ENCODE measurements around the gene ABCB11. TPM values are rescaled to one million over a fixed set of nuclear protein-coding genes. Genes with fewer than 3 reads are reported as not detected.
"Not testable (repeated sequence)": the region's sequence is repeated elsewhere in the genome, so short reads cannot be mapped to it uniquely, and the experiment has no call there.

ABCB11 gene
- total and polyA plus RNA-seq, 2 donors (not counting 1 experiment from before 2014, with no cell fraction given) = not detected

GRCh38 chr2:168935810-168936581 lies 95.1 kb downstream of the ABCB11 start:
- no peak overlapping the region for H3K4me2 ChIP-seq (replicated peaks; ENCODE audit: low read depth, low read length, poor library complexity, severe bottlenecking)
- H3K4me1 Mint-ChIP-seq = no peaks in the 10 kb centered on the region
- H3K4me3 ChIP-seq (ENCODE audit: control extremely low read depth in 1 of 5, extremely low read depth in 1 of 5, insufficient read depth in 1 of 5, low read depth in 2 of 5, low read length in 4 of 5) = no peak overlapping the region
- no peak for TF ChIP-seq CTCF (IDR thresholded peaks at IDR 0.05)
- no peak for TF ChIP-seq EZH2 (IDR thresholded peaks at IDR 0.05; ENCODE audit: borderline replicate concordance, insufficient read depth, low read depth, low read length, poor library complexity, severe bottlenecking)
- no peak overlapping the region for H3K9ac ChIP-seq (ENCODE audit: low read length)
- ChIA-PET CTCF (interaction anchor here (1.1 kb wide), 1 partner anchor 13 kb away, joined by 3 read pairs; no protein-coding TSS in a partner anchor), POLR2A (no interaction called here)
- ATAC-seq (ENCODE audit: low read depth) (no peak), DNase-seq (no peak)
- H3K79me2 ChIP-seq (ENCODE audit: control insufficient read depth, insufficient read depth, low read length) = no peaks in the 10 kb centered on the region
- no peaks in the 10 kb centered on the region for H3K9me3 ChIP-seq (ENCODE audit: control extremely low read depth in 1 of 3, control insufficient read depth in 2 of 3, insufficient read depth in 1 of 3, low read length in 2 of 3)
- H3K27ac ChIP-seq (ENCODE audit: low read length in 2 of 2) = no peak overlapping the region
- no peaks in the 10 kb centered on the region for H3K36me3 ChIP-seq (replicated peaks in 1 of 2; ENCODE audit: control extremely low read depth in 1 of 2, control insufficient read depth in 1 of 2, extremely low read depth in 1 of 2, insufficient read depth in 2 of 2, low read length in 1 of 2)
- no peak overlapping the region for H3K4me3 Mint-ChIP-seq
- H3K9me3 Mint-ChIP-seq (ENCODE audit: insufficient read depth) = peaks cover 2% of the 10 kb centered on the region
- H3K27me3 ChIP-seq (replicated peaks in 1 of 4; ENCODE audit: control extremely low read depth in 1 of 4, control insufficient read depth in 3 of 4, insufficient read depth in 4 of 4, low read length in 3 of 4) = no peaks in the 10 kb centered on the region
- intact Hi-C loops (cut with micrococcal nuclease) = no loop called here
- H2AFZ ChIP-seq (ENCODE audit: insufficient read depth, low read depth, low read length, poor library complexity, severe bottlenecking) = no peak overlapping the region
- no peaks in the 10 kb centered on the region for H3K27me3 Mint-ChIP-seq
- H3K27ac Mint-ChIP-seq = no peak overlapping the region
- no peaks in the 10 kb centered on the region for H4K20me1 ChIP-seq (ENCODE audit: control insufficient read depth, insufficient read depth, low read length, poor library complexity, severe bottlenecking)
- no peaks in the 10 kb centered on the region for H3K4me1 ChIP-seq (ENCODE audit: control insufficient read depth in 2 of 2, insufficient read depth in 2 of 2, low read length in 2 of 2)
- whole genome bisulfite sequencing (ENCODE audit: insufficient coverage) = 60% methylated on average over 8 of the region's 14 CpGs

- Histone ChIP-seq H3K4me3 (ENCODE audit: control extremely low read depth in 1 of 5, extremely low read depth in 1 of 5, insufficient read depth in 1 of 5, low read depth in 2 of 5, low read length in 4 of 5) (no peak overlapping the region), H3K4me1 (ENCODE audit: control insufficient read depth in 2 of 2, insufficient read depth in 2 of 2, low read length in 2 of 2) (peaks cover 5 to 7% of the 10 kb centered on the region in 2 donors), H3K79me2 (ENCODE audit: control insufficient read depth, insufficient read depth, low read length) (no peaks in the 10 kb centered on the region), H3K36me3 (replicated peaks in 1 of 2; ENCODE audit: control extremely low read depth in 1 of 2, control insufficient read depth in 1 of 2, extremely low read depth in 1 of 2, insufficient read depth in 2 of 2, low read length in 1 of 2) (no peaks in the 10 kb centered on the region), H3K27me3 (replicated peaks in 1 of 4; ENCODE audit: control extremely low read depth in 1 of 4, control insufficient read depth in 3 of 4, insufficient read depth in 4 of 4, low read length in 3 of 4) (no peaks in the 10 kb centered on the region), H3K27ac (ENCODE audit: low read length in 2 of 2) (no peak overlapping the region), H2AFZ (ENCODE audit: insufficient read depth, low read depth, low read length, poor library complexity, severe bottlenecking) (no peak overlapping the region), H3K4me2 (replicated peaks; ENCODE audit: low read depth, low read length, poor library complexity, severe bottlenecking) (no peak overlapping the region), H3K9me3 (ENCODE audit: control extremely low read depth in 1 of 3, control insufficient read depth in 2 of 3, insufficient read depth in 1 of 3, low read length in 2 of 3) (no peaks in the 10 kb centered on the region), H3K9ac (ENCODE audit: low read length) (no peak overlapping the region), H4K20me1 (ENCODE audit: control insufficient read depth, insufficient read depth, low read length, poor library complexity, severe bottlenecking) (no peaks in the 10 kb centered on the region)
- Mint-ChIP-seq H3K27ac (no peak overlapping the region), H3K4me3 (no peak overlapping the region), H3K4me1 (peaks cover 5% of the 10 kb centered on the region), H3K9me3 (ENCODE audit: insufficient read depth) (peaks cover 2% of the 10 kb centered on the region), H3K27me3 (no peaks in the 10 kb centered on the region)
- ChIA-PET POLR2A (no interaction called here), CTCF (no interaction called here)
- ATAC-seq (ENCODE audit: low read depth) = no peak
- intact Hi-C loops (cut with micrococcal nuclease) = no loop called here
- DNase-seq = no peak
- TF ChIP-seq CTCF (IDR thresholded peaks at IDR 0.05) (no peak), EZH2 (IDR thresholded peaks at IDR 0.05; ENCODE audit: borderline replicate concordance, insufficient read depth, low read depth, low read length, poor library complexity, severe bottlenecking) (no peak)
- WGBS (ENCODE audit: insufficient coverage) = 100% methylated on average over 2 of the region's 2 CpGs
Observed at GRCh38 chr2:168934826-168935225, 96.3 kb downstream of the ABCB11 start.

GRCh38 chr2:168932174-168932573 lies 99.0 kb downstream of the ABCB11 start:
- H3K9me3 Mint-ChIP-seq (ENCODE audit: insufficient read depth); H3K4me3 ChIP-seq (ENCODE audit: control extremely low read depth in 1 of 5, extremely low read depth in 1 of 5, insufficient read depth in 1 of 5, low read depth in 2 of 5, low read length in 4 of 5); H4K20me1 ChIP-seq (ENCODE audit: control insufficient read depth, insufficient read depth, low read length, poor library complexity, severe bottlenecking); CTCF ChIA-PET; H3K79me2 ChIP-seq (ENCODE audit: control insufficient read depth, insufficient read depth, low read length); H3K9ac ChIP-seq (ENCODE audit: low read length); H3K27ac Mint-ChIP-seq; intact Hi-C loops (cut with micrococcal nuclease); DNase-seq; H2AFZ ChIP-seq (ENCODE audit: insufficient read depth, low read depth, low read length, poor library complexity, severe bottlenecking); POLR2A ChIA-PET; H3K4me2 ChIP-seq (replicated peaks; ENCODE audit: low read depth, low read length, poor library complexity, severe bottlenecking); ATAC-seq (ENCODE audit: low read depth); H3K9me3 ChIP-seq (ENCODE audit: control extremely low read depth in 1 of 3, control insufficient read depth in 2 of 3, insufficient read depth in 1 of 3, low read length in 2 of 3); H3K27me3 Mint-ChIP-seq; H3K27ac ChIP-seq (ENCODE audit: low read length in 2 of 2); H3K27me3 ChIP-seq (replicated peaks in 1 of 4; ENCODE audit: control extremely low read depth in 1 of 4, control insufficient read depth in 3 of 4, insufficient read depth in 4 of 4, low read length in 3 of 4); H3K4me3 Mint-ChIP-seq; H3K36me3 ChIP-seq (replicated peaks in 1 of 2; ENCODE audit: control extremely low read depth in 1 of 2, control insufficient read depth in 1 of 2, extremely low read depth in 1 of 2, insufficient read depth in 2 of 2, low read length in 1 of 2): not testable (repeated sequence)
- peaks cover 16% of the 10 kb centered on the region for H3K4me1 Mint-ChIP-seq
- peaks cover 10 to 14% of the 10 kb centered on the region in 2 donors for H3K4me1 ChIP-seq (ENCODE audit: control insufficient read depth in 2 of 2, insufficient read depth in 2 of 2, low read length in 2 of 2)
- 91% methylated on average over 2 of the region's 4 CpGs for WGBS (ENCODE audit: insufficient coverage)
